ENCODE data around the gene EPHA7. TPM values are rescaled to one million over a fixed set of nuclear protein-coding genes. Genes with fewer than 3 reads are reported as not detected.

The EPHA7 gene
- total RNA-seq, 3 donors from 2014 or later = 0.84 to 126 (median 2.4) TPM

GRCh38 chr6:93337772-93338394, 81.5 kb downstream of the EPHA7 start:
- Histone ChIP-seq H3K36me3 (ENCODE audit: low read depth) (no peaks in the 10 kb centered on the region), H3K4me3 (no peak overlapping the region), H3K9me3 (no peaks in the 10 kb centered on the region), H3K4me1 (ENCODE audit: low read depth) (no peaks in the 10 kb centered on the region)
- ATAC-seq (no peak), DNase-seq (no peak)
- no peak for TF ChIP-seq CTCF (IDR thresholded peaks at IDR 0.05)
- intact Hi-C loops (cut with DNase I, micrococcal nuclease) = no loop called here

- H3K36me3 ChIP-seq (ENCODE audit: low read depth) = no peaks in the 10 kb centered on the region
- intact Hi-C loops (cut with DNase I, micrococcal nuclease) = no loop called here
- ATAC-seq = no peak
- H3K4me3 ChIP-seq = no peak overlapping the region
- H3K4me1 ChIP-seq (ENCODE audit: low read depth) = no peaks in the 10 kb centered on the region
- no peak for TF ChIP-seq CTCF (IDR thresholded peaks at IDR 0.05)
- DNase-seq = no peak
- no peaks in the 10 kb centered on the region for H3K9me3 ChIP-seq
Observed at GRCh38 chr6:93337014-93337413, 82.3 kb downstream of the EPHA7 start.

GRCh38 chr6:93329301-93330000, 89.9 kb downstream of the EPHA7 start:
- no peaks in the 10 kb centered on the region for H3K9me3 ChIP-seq
- no peak for TF ChIP-seq CTCF (IDR thresholded peaks at IDR 0.05)
- H3K36me3 ChIP-seq (ENCODE audit: low read depth) = no peaks in the 10 kb centered on the region
- no peak for ATAC-seq
- no peak overlapping the region for H3K4me3 ChIP-seq
- DNase-seq = no peak
- intact Hi-C loops (cut with DNase I, micrococcal nuclease) = no loop called here
- no peaks in the 10 kb centered on the region for H3K4me1 ChIP-seq (ENCODE audit: low read depth)

- H3K4me1 ChIP-seq (ENCODE audit: low read depth) = no peaks in the 10 kb centered on the region
- H3K36me3 ChIP-seq (ENCODE audit: low read depth) = no peaks in the 10 kb centered on the region
- DNase-seq (no peak), ATAC-seq (no peak)
- TF ChIP-seq CTCF (IDR thresholded peaks at IDR 0.05) = no peak
- no peak overlapping the region for H3K4me3 ChIP-seq
- no peaks in the 10 kb centered on the region for H3K9me3 ChIP-seq
- intact Hi-C loops (cut with DNase I, micrococcal nuclease) = no loop called here
Observed at GRCh38 chr6:93327857-93328256, 91.5 kb downstream of the EPHA7 start.

- no peak for TF ChIP-seq CTCF (IDR thresholded peaks at IDR 0.05)
- DNase-seq (no peak), ATAC-seq (no peak)
- intact Hi-C loops (cut with DNase I, micrococcal nuclease) = no loop called here
- Histone ChIP-seq H3K4me3 (no peak overlapping the region), H3K9me3 (no peaks in the 10 kb centered on the region), H3K36me3 (ENCODE audit: low read depth) (no peaks in the 10 kb centered on the region), H3K4me1 (ENCODE audit: low read depth) (no peaks in the 10 kb centered on the region)
Observed at GRCh38 chr6:93325761-93326160, 93.6 kb downstream of the EPHA7 start.
